ENCODE measurements around the gene GPS1.

- TF ChIP-seq CTCF (IDR thresholded peaks at IDR 0.05) = no peak
- TF ChIP-seq POLR2A (IDR thresholded peaks at IDR 0.05) = no peak
Observed at GRCh38 chr17:82022981-82023446, 28.7 kb upstream of the GPS1 start, which contains the start of gene LRRC45.
